Measurements from ENCODE around the gene RC3H2.
"Not testable (repeated sequence)": the region's sequence is repeated elsewhere in the genome, so short reads cannot be mapped to it uniquely, and the experiment has no call there.

RC3H2 gene

GRCh38 chr9:122912964-122913673 lies 8.0 kb upstream of the RC3H2 start, which contains the start of gene ZBTB6:
Gene ZBTB6 (minus strand): TSS chr9:122913323. CDS start chr9:122912072, 1,251 bp downstream.
- peak; percentile 86 for DNase-seq

GRCh38 chr9:122912671-122912963 lies 7.5 kb upstream of the RC3H2 start:
- DNase-seq, result no peak

- not testable (repeated sequence) for DNase-seq
Measured at GRCh38 chr9:122906122-122906521, 963 bp upstream of the RC3H2 start.

GRCh38 chr9:122904466-122904822 lies 715 bp downstream of the RC3H2 start:
- DNase-seq, result peak; percentile 20

- peak; percentile 7 for DNase-seq
Measured at GRCh38 chr9:122900791-122901190, 4.4 kb downstream of the RC3H2 start.

GRCh38 chr9:122897969-122898368 lies 7.2 kb downstream of the RC3H2 start:
- peak; percentile 2 for DNase-seq

GRCh38 chr9:122888480-122888879 lies 16.7 kb downstream of the RC3H2 start:
- DNase-seq, result no peak

GRCh38 chr9:122883125-122883524 lies 22.0 kb downstream of the RC3H2 start:
- DNase-seq, result no peak

- DNase-seq, result no peak
Measured at GRCh38 chr9:122879443-122879842, 25.7 kb downstream of the RC3H2 start.

- DNase-seq, result no peak
Measured at GRCh38 chr9:122875523-122875922, 29.6 kb downstream of the RC3H2 start.

- not testable (repeated sequence) for DNase-seq
Measured at GRCh38 chr9:122867276-122867675, 37.9 kb downstream of the RC3H2 start.

GRCh38 chr9:122866079-122866478 lies 39.1 kb downstream of the RC3H2 start:
- no peak for DNase-seq

- no peak for DNase-seq
Measured at GRCh38 chr9:122865300-122865699, 39.9 kb downstream of the RC3H2 start.

- DNase-seq, result no peak
Measured at GRCh38 chr9:122863407-122863806, 41.8 kb downstream of the RC3H2 start.

- DNase-seq, result no peak
Measured at GRCh38 chr9:122860319-122861142, 44.6 kb downstream of the RC3H2 start.

GRCh38 chr9:122857815-122858214 lies 47.3 kb downstream of the RC3H2 start:
- DNase-seq, result no peak

GRCh38 chr9:122852085-122852786 lies 52.9 kb downstream of the RC3H2 start:
- DNase-seq, result not testable (repeated sequence)

GRCh38 chr9:122848256-122848943 lies 56.8 kb downstream of the RC3H2 start:
- DNase-seq, result no peak

GRCh38 chr9:122846371-122846940 lies 58.7 kb downstream of the RC3H2 start:
- no peak for DNase-seq

GRCh38 chr9:122845116-122845515 lies 60.0 kb downstream of the RC3H2 start:
- DNase-seq, result no peak

GRCh38 chr9:122844137-122844536 lies 61.0 kb downstream of the RC3H2 start:
- no peak for DNase-seq

- DNase-seq, result no peak
Measured at GRCh38 chr9:122841501-122841900, 63.7 kb downstream of the RC3H2 start.

GRCh38 chr9:122838441-122838840 lies 66.7 kb downstream of the RC3H2 start:
- DNase-seq, result not testable (repeated sequence)

All from fibroblast of skin of right quadriceps (primary cell).